ENCODE measurements around the gene DGKB.

GRCh38 chr7:14480281-14480680 lies 422.3 kb downstream of the DGKB start:
- TF ChIP-seq FOXM1 (IDR thresholded peaks at IDR 0.05; ENCODE audit: low read depth) (no peak), MAX (IDR thresholded peaks at IDR 0.05; ENCODE audit: low read depth) (no peak), JUND (IDR thresholded peaks at IDR 0.05) (no peak), NFIC (IDR thresholded peaks at IDR 0.05; ENCODE audit: borderline replicate concordance) (no peak), CTCF (IDR thresholded peaks at IDR 0.05) (no peak), EP300 (IDR thresholded peaks at IDR 0.05; ENCODE audit: borderline replicate concordance in 1 of 2, low read depth in 1 of 2, low read length in 1 of 2) (no peak)

Data from SK-N-SH (cell line).